ENCODE measurements around the gene TMOD4.
A peak's percentile ranks its signal among the peaks of the same experiment; 100 is the strongest.

Gene TMOD4

GRCh38 chr1:151165738-151166504, 9.9 kb downstream of the TMOD4 start, which contains the start of the genes LYSMD1 and SCNM1:
LYSMD1 (minus strand) TSS chr1:151165902; CDS start chr1:151165258, 644 bp downstream.
SCNM1 (plus strand) TSS chr1:151166144; CDS start chr1:151166153, 9 bp downstream.
- H3F3A ChIP-seq (ENCODE audit: insufficient read depth), result 0 out of 2 replicates have a peak, but pooled peaks cover 5% of the 10 kb centered on the region
- H3K27me3 ChIP-seq (ENCODE audit: low read length), result no peaks in the 10 kb centered on the region
- peak within 1 kb of the TSS; percentile 45 for H3K27ac ChIP-seq (ENCODE audit: low read depth, low read length)
- peak within 1 kb of the TSS; percentile 93 for H3K4me3 ChIP-seq (ENCODE audit: insufficient read depth, low read length, poor library complexity, severe bottlenecking)
- no peaks in the 10 kb centered on the region for H3K9me3 ChIP-seq (ENCODE audit: insufficient read depth, low read length)
- peaks cover 22% of the 10 kb centered on the region for H3K79me2 ChIP-seq (ENCODE audit: insufficient read depth, low read length)
- H2AFZ ChIP-seq (ENCODE audit: low read depth, low read length, severe bottlenecking), result peak within 1 kb of the TSS; percentile 60
- no peaks in the 10 kb centered on the region for H3K9me2 ChIP-seq (replicated peaks; ENCODE audit: insufficient read depth, low read length)
- H4K20me1 ChIP-seq (ENCODE audit: low read depth, low read length), result no peaks in the 10 kb centered on the region
- peak within 1 kb of the TSS; percentile 79 for H3K4me2 ChIP-seq (ENCODE audit: low read depth, low read length, poor library complexity, severe bottlenecking)
- peak within 1 kb of the TSS; percentile 77 for H3K9ac ChIP-seq (ENCODE audit: low read length)
- no peaks in the 10 kb centered on the region for H3K36me3 ChIP-seq (ENCODE audit: low read length)
- TF ChIP-seq CTCF (IDR thresholded peaks at IDR 0.05; ENCODE audit: insufficient read depth, low read length, poor library complexity, severe bottlenecking) (no peak), EZH2phosphoT487 (conservative IDR thresholded peaks at IDR 0.05; ENCODE audit: low read length) (no peak)

GRCh38 chr1:151165281-151165737, 10.5 kb downstream of the TMOD4 start:
- TF ChIP-seq CTCF (IDR thresholded peaks at IDR 0.05; ENCODE audit: insufficient read depth, low read length, poor library complexity, severe bottlenecking), result no peak
- TF ChIP-seq EZH2phosphoT487 (conservative IDR thresholded peaks at IDR 0.05; ENCODE audit: low read length), result no peak
- Histone ChIP-seq H3K4me2 (ENCODE audit: low read depth, low read length, poor library complexity, severe bottlenecking) (peak overlapping the region; percentile 79), H3K79me2 (ENCODE audit: insufficient read depth, low read length) (peaks cover 22% of the 10 kb centered on the region), H2AFZ (ENCODE audit: low read depth, low read length, severe bottlenecking) (peak overlapping the region; percentile 60), H3K9ac (ENCODE audit: low read length) (peak overlapping the region; percentile 77), H4K20me1 (ENCODE audit: low read depth, low read length) (no peaks in the 10 kb centered on the region), H3K36me3 (ENCODE audit: low read length) (no peaks in the 10 kb centered on the region), H3F3A (ENCODE audit: insufficient read depth) (0 out of 2 replicates have a peak, but pooled peaks cover 5% of the 10 kb centered on the region), H3K4me3 (ENCODE audit: insufficient read depth, low read length, poor library complexity, severe bottlenecking) (peak overlapping the region; percentile 93), H3K27ac (ENCODE audit: low read depth, low read length) (no peak overlapping the region), H3K9me3 (ENCODE audit: insufficient read depth, low read length) (no peaks in the 10 kb centered on the region), H3K9me2 (replicated peaks; ENCODE audit: insufficient read depth, low read length) (no peaks in the 10 kb centered on the region), H3K27me3 (ENCODE audit: low read length) (no peaks in the 10 kb centered on the region)

- Histone ChIP-seq H3K9me3 (ENCODE audit: insufficient read depth, low read length) (no peaks in the 10 kb centered on the region), H3K27me3 (ENCODE audit: low read length) (no peaks in the 10 kb centered on the region), H3K36me3 (ENCODE audit: low read length) (no peaks in the 10 kb centered on the region), H2AFZ (ENCODE audit: low read depth, low read length, severe bottlenecking) (no peak overlapping the region), H3K4me3 (ENCODE audit: insufficient read depth, low read length, poor library complexity, severe bottlenecking) (peak overlapping the region; percentile 93), H3K9ac (ENCODE audit: low read length) (peak overlapping the region; percentile 77), H3F3A (ENCODE audit: insufficient read depth) (0 out of 2 replicates have a peak, but pooled peaks cover 5% of the 10 kb centered on the region), H3K4me2 (ENCODE audit: low read depth, low read length, poor library complexity, severe bottlenecking) (peak overlapping the region; percentile 79), H3K79me2 (ENCODE audit: insufficient read depth, low read length) (peaks cover 22% of the 10 kb centered on the region), H4K20me1 (ENCODE audit: low read depth, low read length) (no peaks in the 10 kb centered on the region), H3K9me2 (replicated peaks; ENCODE audit: insufficient read depth, low read length) (no peaks in the 10 kb centered on the region), H3K27ac (ENCODE audit: low read depth, low read length) (no peak overlapping the region)
- TF ChIP-seq CTCF (IDR thresholded peaks at IDR 0.05; ENCODE audit: insufficient read depth, low read length, poor library complexity, severe bottlenecking), result no peak
- no peak for TF ChIP-seq EZH2phosphoT487 (conservative IDR thresholded peaks at IDR 0.05; ENCODE audit: low read length)
Measured at GRCh38 chr1:151164732-151165280, 11.0 kb downstream of the TMOD4 start.
